Activated CD4-positive, alpha-beta memory T cell treated with anti-CD3 and anti-CD28 coated beads, Interleukin-2, amount 10 ng/mL, durations not matched to agents 7 days and 5 days (primary cell): ENCODE measurements around the gene GNAS. TPM values are rescaled to one million over a fixed set of nuclear protein-coding genes. Genes with fewer than 3 reads are reported as not detected.

Source experiments
- total RNA-seq, 2 experiments: library from RNA; stranded (reverse); gene quantifications; one replicate each; pipeline ENCODE4 v1.2.3, GENCODE V29; 2021

The GNAS gene
- total RNA-seq, 2 experiments from 2014 or later = 790 to 809 TPM

Other genes starting within 250 kb of the GNAS start
- gene STX16, start 201.4 kb upstream of the GNAS start, total RNA-seq = 100 to 1,000 TPM; 152 to 153 TPM
- 10 to 100 TPM; 29.1 to 30.7 TPM for gene NPEPL1, start 159.9 kb upstream of the GNAS start, total RNA-seq
- 1 to 10 TPM in 1 of 2 experiments, under 1 TPM in 1; 0.65 to 1.0 TPM for gene GNAS-AS1, start 1.8 kb upstream of the GNAS start, total RNA-seq
- 10 to 100 TPM; 63.3 to 69.0 TPM for gene NELFCD, start 128.5 kb downstream of the GNAS start, total RNA-seq
- 10 to 100 TPM; 45.0 to 49.0 TPM for gene CTSZ, start 154.5 kb downstream of the GNAS start, total RNA-seq
- not detected for gene TUBB1, start 166.7 kb downstream of the GNAS start, total RNA-seq
- gene ATP5F1E, start 179.6 kb downstream of the GNAS start, total RNA-seq = 10 to 100 TPM; 80.4 to 82.1 TPM
- 10 to 100 TPM; 88.6 to 88.7 TPM for gene PRELID3B, start 190.1 kb downstream of the GNAS start, total RNA-seq